Measurements from ENCODE around the gene GGTLC2. TPM values are rescaled to one million over a fixed set of nuclear protein-coding genes. Genes with fewer than 3 reads are reported as not detected.

The GGTLC2 gene
- total RNA-seq, 4 donors from 2014 or later = not detected

DNA sequence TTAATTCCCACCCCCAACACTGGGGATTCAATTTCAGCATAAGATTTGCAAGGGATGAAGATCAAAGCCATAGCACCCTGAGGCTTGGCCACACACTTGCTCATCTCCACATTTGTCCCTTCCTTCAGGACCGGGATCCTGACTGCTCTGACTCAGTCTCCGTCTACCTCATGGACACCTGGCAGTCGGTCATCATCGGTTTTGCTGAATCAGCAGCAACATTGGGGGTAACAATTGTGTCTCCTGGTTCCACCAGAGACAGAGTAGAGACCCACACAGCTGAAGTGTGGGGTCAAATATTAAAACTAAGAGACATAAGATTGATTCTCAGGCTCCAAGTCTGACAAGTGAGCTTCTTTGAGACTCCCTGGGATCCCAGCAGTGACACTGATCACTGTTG, 34.6 kb downstream of the GGTLC2 start:
- no peak for TF ChIP-seq POLR2A (IDR thresholded peaks at IDR 0.05)
- TF ChIP-seq, protein P1, sequence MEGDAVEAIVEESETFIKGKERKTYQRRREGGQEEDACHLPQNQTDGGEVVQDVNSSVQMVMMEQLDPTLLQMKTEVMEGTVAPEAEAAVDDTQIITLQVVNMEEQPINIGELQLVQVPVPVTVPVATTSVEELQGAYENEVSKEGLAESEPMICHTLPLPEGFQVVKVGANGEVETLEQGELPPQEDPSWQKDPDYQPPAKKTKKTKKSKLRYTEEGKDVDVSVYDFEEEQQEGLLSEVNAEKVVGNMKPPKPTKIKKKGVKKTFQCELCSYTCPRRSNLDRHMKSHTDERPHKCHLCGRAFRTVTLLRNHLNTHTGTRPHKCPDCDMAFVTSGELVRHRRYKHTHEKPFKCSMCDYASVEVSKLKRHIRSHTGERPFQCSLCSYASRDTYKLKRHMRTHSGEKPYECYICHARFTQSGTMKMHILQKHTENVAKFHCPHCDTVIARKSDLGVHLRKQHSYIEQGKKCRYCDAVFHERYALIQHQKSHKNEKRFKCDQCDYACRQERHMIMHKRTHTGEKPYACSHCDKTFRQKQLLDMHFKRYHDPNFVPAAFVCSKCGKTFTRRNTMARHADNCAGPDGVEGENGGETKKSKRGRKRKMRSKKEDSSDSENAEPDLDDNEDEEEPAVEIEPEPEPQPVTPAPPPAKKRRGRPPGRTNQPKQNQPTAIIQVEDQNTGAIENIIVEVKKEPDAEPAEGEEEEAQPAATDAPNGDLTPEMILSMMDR (IDR thresholded peaks at IDR 0.05) = no peak
- TF ChIP-seq POLR2AphosphoS5 (IDR thresholded peaks at IDR 0.05) = no peak
- TF ChIP-seq EP300 (IDR thresholded peaks at IDR 0.05) = no peak
- peaks cover 4% of the 10 kb centered on the region for H3K27me3 ChIP-seq
- WGBS = 78% methylated on average over 4 of the region's 4 CpGs
- DNase-seq (ENCODE audit: low spot score in 2 of 2) = no peak
- no peaks in the 10 kb centered on the region for H3K9me3 ChIP-seq
- H3K4me3 ChIP-seq = no peak overlapping the region
- H3K4me1 ChIP-seq = no peaks in the 10 kb centered on the region
- no peaks in the 10 kb centered on the region for H3K36me3 ChIP-seq
- no peak overlapping the region for H3K27ac ChIP-seq

DNA sequence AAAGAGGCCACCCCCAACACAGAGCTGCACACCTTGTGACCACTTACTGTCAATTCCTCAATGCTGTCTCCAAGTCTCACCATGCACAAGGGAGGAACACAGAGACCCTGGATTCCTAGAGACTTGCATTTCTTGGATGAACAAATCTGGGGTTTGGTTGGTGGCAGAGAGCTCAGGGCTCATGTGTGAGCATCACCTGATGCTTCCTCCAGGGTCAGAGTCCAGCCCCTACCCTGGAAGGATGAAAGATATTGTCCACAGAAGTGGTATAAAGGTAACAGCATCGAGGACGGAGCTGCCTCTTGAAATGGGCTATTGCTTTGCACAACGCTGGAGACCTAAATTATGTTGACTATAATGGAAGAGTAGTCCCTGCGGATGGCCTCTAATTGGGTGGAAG, 36.0 kb downstream of the GGTLC2 start:
- DNase-seq (ENCODE audit: low spot score in 2 of 2) = no peak
- WGBS = 71% methylated on average over 4 of the region's 4 CpGs
- no peaks in the 10 kb centered on the region for H3K9me3 ChIP-seq
- TF ChIP-seq POLR2AphosphoS5 (IDR thresholded peaks at IDR 0.05) = no peak
- H3K27ac ChIP-seq = no peak overlapping the region
- H3K36me3 ChIP-seq = no peaks in the 10 kb centered on the region
- H3K4me3 ChIP-seq = no peak overlapping the region
- H3K4me1 ChIP-seq = no peaks in the 10 kb centered on the region
- peaks cover 6% of the 10 kb centered on the region for H3K27me3 ChIP-seq

DNA sequence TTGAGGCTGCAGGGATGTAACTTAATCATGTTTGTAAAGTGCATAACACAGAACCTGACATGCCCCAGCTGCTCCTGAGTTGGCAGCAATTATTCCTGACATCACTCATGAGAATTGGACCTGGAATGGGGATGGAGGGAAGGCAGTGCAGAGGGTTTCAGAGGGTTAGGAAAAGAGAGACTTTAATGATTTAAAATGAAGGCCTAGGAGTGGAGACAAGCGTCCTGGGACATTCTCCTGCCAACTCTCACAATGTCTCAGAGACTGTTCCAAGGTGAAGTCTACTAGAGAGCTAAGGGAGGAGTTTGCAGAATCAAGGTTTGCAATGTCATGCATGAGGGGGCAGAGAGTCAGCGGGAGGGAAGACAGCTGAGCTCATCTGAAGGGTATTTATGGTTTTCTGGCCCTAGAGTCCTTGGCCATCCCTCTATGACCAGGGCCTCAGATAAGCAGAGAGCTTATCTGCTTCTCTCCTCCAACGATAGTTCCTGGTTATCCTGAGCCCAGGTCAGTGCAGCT, 36.9 kb downstream of the GGTLC2 start:
- TF ChIP-seq, protein P1 (IDR thresholded peaks at IDR 0.05) = no peak
- TF ChIP-seq POLR2A (IDR thresholded peaks at IDR 0.05) (no peak), POLR2AphosphoS5 (IDR thresholded peaks at IDR 0.05) (no peak), EP300 (IDR thresholded peaks at IDR 0.05) (no peak)
- Histone ChIP-seq H3K4me3 (no peak overlapping the region), H3K27me3 (peaks cover 6% of the 10 kb centered on the region), H3K27ac (no peak overlapping the region), H3K4me1 (no peaks in the 10 kb centered on the region), H3K9me3 (no peaks in the 10 kb centered on the region), H3K36me3 (no peaks in the 10 kb centered on the region)
- 65% methylated on average over 3 of the region's 3 CpGs for WGBS
- no peak for DNase-seq (ENCODE audit: low spot score in 2 of 2)

DNA sequence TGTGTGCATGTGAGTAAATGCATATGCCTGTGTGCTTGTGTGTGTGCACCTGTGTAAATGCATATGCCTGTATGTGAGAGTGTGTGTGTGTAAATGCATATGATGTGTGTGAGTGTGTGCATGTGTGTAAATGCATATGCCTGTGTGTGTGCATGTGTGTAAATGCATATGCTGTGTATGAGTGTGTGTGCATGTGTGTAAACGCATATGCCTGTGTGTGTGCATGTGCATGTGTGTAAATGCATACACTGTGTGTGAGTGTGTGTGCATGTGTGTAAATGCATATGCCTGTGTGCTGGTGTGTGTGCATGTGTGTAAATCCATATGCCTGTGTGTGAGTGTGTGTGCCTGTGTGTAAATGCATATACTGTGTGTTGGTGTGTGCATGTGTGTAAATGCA, 37.8 kb downstream of the GGTLC2 start:
- 90% methylated on average over 1 of the region's 1 CpG for WGBS
- Histone ChIP-seq H3K4me1 (no peaks in the 10 kb centered on the region), H3K27ac (no peak overlapping the region), H3K4me3 (no peak overlapping the region), H3K36me3 (no peaks in the 10 kb centered on the region), H3K27me3 (peaks cover 6% of the 10 kb centered on the region), H3K9me3 (no peaks in the 10 kb centered on the region)
- no peak for TF ChIP-seq POLR2AphosphoS5 (IDR thresholded peaks at IDR 0.05)
- no peak for TF ChIP-seq EP300 (IDR thresholded peaks at IDR 0.05)
- TF ChIP-seq, protein P1 (IDR thresholded peaks at IDR 0.05) = no peak
- no peak for TF ChIP-seq POLR2A (IDR thresholded peaks at IDR 0.05)
- DNase-seq (ENCODE audit: low spot score in 2 of 2) = no peak

DNA sequence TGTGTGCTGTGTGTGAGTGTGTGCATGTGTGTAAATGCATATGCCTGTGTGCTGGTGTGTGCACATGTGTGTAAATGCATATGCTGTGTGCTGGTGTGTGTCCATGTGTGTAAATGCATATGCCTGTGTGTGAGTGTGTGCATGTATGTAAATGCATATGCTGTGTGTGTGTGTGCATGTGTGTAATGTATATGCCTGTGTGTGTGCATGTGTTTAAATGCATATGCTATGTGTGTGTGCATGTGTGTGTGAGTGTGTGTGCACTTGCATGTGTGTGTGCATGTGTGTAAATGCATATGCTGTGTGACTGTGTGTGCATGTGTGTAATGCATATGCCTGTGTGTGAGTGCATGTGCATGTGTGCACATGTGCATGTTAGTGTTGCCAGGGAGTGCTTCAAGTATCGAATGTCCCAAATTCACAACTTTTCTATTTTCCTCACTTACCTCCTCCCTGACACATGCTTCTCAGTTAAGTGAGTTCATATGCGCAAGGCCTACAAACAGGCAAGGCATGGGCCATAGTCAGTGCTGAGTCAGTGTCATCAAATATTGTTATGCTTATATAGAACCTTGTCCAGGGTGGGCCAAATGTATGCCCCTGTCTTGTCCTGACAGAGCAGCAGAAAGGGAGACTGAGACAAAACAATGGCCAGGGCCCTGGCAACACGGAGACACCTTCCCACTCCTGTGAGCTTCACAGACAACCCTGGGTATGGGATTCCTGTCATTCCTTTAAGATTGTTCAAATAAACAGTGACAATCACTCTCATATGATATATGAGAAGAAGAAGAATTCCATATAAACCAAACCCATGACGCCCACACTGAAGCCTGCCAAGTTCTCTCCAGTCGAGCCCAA, 38.6 kb downstream of the GGTLC2 start:
- no peak for TF ChIP-seq EP300 (IDR thresholded peaks at IDR 0.05)
- no peak for TF ChIP-seq POLR2A (IDR thresholded peaks at IDR 0.05)
- TF ChIP-seq, protein P1 (IDR thresholded peaks at IDR 0.05) = no peak
- no peak for TF ChIP-seq POLR2AphosphoS5 (IDR thresholded peaks at IDR 0.05)
- WGBS = 81% methylated on average over 5 of the region's 5 CpGs
- H3K4me1 ChIP-seq = no peaks in the 10 kb centered on the region

More for the DNA sequence above, 38.6 kb downstream of the GGTLC2 start:
- H3K27ac ChIP-seq = no peak overlapping the region
- no peak for DNase-seq (ENCODE audit: low spot score in 2 of 2)
- no peak overlapping the region for H3K4me3 ChIP-seq
- no peaks in the 10 kb centered on the region for H3K36me3 ChIP-seq
- peaks cover 6% of the 10 kb centered on the region for H3K27me3 ChIP-seq
- no peaks in the 10 kb centered on the region for H3K9me3 ChIP-seq

All from suprapubic skin (tissue), 4 donors.